ENCODE measurements around the gene SFTPB.
"Not testable (repeated sequence)": the region's sequence is repeated elsewhere in the genome, so short reads cannot be mapped to it uniquely, and the experiment has no call there.

Gene SFTPB

DNA sequence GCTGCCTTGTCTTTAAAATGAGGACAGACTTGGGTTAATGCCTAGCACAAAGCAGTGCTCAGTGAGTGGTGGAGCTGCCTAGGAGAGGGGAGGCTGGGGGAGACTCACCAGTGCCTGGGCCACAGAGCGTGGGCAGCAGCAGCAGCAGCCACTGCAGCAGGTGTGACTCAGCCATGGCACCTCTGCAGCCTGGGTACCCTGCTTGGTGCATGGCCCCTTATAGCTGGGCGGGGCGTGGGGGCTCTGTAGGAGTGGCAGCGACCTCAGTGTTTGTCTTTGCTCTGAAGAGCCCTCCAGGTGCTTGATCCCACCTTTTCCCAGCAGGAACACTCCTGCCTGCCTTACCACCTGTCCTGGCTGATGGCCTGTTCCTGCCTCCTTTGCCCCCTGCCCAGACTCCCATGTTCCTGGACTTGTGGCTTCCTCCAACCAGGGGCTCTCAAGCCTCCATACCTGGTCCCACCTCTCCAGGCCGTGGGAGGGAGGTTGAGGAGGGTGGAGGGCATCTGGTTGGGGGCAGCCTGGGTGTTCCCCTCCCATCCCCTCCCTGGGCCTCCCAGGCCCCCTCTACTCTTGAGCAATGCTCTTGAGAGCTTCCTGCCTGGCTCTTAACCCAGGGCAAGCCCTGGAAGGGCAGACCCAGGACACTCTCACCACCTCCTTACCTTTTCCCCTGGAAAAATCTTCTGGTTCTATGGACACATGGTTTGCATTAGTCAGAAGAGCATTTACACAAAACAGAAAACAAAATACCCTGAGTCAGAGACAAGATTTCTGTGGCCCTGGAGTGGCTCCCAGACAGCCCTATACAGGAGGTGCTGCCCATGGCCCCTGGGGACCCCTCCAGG, at the start of gene SFTPB:
Gene SFTPB, minus strand, starts transcription at position 191 of the 848 bp plus-strand sequence. Its CDS starts 16 bp downstream, at position 175.
- no peak for DNase-seq

DNA sequence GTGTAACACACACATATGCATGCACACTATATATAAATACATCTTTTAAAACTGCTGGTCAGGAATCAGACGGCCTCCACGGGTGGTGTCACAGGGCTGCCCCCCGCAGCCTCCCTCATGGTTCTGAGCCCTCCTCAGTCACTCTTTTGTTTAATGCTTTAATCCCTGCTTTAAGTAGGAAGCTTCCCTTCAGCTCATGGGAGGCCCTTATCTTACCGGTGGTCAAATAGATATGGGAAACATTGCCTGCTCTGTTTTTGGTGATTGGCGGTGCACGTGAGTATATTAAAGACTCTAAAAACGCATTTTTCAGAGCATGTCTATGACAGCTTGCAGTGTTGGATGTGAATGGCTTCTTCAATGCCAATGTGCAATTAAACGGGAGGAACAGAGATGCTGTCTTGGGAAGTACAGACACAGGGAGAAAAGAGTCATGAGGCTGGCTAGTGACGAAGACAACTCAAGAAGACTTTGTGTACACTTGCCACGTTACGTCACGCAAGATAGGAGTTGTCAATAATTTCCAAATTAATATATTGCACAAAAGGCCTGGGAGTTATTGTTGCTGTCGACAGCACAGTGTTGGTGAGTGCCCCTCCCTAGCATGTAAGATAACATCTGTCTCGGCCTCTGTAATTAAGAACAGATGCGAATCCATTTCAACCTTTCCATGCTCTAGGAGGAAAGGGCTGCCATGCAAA, 49.5 kb upstream of the SFTPB start:
- peak; percentile 91 for DNase-seq

DNA sequence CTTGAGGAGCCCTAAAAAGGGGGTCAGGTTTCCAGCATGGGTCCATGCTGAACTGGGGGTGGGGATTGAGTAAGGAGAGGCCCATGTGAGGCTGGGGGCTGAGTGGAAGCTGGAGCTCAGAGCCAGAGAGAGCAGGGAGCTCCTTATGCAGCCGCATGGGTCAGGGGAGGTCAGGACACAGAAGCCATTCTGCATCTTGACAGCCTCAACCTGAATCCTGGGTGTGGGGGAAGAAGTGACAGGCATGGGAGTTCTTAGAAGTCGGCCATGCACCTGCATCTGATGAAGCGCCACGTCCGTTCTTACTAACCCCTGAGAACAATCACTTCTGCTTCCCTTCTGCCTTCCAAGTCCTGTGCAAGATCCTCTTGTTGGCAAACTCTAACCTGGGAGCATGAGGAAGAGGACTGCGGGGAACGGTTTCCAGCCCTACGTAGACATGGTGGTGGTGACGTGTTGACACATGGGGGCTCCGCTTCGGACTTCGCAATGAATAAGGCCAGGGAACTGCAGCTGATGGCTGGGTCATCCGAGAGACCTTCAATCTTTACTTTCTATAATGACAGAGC, 48.4 kb upstream of the SFTPB start:
- peak; percentile 30 for DNase-seq

DNA sequence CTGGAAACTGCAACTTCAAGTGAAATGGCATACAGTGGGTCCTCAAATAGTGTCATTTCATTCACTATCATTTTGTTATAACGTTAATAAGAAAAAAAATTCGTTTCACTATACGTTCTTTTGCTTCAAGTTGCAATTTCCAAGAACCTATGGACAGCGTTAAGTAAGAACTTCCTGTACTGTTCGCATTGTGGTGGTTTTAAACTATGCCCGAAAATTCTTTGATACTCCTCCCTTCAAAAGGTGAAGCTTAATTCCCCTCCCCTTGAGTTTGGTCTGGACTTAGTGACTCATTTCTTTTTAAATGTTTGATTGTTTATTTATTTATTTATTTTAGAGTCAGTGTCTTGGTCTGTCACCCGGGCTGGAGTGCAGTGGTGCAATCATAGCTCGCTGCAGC, 46.8 kb upstream of the SFTPB start:
- peak; percentile 61 for DNase-seq

DNA sequence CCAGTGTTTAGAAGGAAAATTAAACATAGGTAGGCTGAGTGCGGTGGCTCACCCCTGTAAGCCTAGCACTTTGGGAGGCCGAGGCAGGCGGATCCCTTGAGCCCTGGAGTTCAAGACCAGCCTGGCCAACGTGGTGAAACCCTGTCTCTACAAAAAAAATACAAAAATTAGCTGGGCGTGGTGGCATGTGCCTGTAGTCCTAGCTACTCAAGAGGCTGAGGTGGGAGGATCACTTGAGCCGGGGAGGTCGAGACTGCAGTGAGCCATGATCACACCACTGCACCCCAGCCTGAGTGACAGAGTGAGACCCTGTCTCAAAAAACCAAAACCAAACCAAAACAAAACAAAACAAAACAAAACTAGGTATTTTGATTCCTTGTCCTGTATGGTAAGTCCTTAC, 46.4 kb upstream of the SFTPB start:
- not testable (repeated sequence) for DNase-seq

DNA sequence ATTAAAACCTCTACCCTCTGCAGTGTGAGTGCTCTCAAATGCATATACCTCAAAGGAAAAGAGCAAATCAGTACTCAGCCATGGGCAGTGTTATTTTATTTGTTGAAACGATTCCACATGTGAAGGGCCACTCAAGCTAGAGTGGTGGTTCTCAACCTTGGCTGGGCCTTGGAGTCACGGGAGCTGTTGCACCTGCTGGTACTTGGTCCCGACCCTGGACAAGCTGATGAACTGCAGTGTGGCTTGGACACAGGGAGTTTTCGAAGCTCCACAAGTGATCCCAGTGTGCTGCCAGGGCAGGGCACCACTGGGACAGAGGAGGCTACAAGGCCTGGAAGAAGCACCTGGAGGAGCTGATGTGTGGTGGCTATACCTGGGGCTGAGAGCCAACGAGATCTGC, 45.8 kb upstream of the SFTPB start:
- no peak for DNase-seq

DNA sequence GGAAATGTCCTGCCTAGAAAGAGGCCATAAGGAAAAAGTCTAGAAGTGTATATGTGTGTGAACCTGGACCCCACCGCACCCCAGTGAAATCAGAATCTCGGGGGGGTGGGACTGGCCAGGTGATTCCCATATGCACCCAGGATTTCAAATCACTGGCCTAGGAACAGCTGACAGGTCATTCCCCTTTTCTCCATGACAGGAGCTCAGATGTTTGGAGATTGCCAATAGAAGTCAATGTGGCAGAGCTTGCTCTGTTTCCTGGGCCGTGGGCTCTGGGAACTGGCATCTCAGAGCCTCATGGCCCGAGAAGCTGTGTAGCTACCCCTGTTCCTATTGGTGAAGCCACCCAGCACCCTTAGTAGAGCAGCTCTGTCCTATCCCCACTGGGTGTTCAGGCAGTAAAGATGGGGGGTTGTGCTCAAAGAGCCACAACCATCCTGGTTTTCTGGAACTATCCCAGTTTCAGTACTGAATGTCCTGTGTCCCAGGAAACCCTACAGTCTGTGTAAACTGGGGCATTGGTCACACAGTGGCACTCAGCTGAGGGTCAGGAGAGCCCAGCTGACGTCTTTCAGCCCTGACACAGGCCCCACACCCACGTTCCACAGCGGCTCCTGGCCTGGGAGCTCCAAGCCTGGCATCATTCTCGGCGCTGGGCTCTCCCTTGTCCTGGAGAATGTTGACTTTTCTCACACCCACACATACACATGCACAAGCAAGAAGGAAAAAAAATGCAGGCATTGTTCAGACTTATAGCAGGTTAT, 45.0 kb upstream of the SFTPB start:
- peak; percentile 35 for DNase-seq

DNA sequence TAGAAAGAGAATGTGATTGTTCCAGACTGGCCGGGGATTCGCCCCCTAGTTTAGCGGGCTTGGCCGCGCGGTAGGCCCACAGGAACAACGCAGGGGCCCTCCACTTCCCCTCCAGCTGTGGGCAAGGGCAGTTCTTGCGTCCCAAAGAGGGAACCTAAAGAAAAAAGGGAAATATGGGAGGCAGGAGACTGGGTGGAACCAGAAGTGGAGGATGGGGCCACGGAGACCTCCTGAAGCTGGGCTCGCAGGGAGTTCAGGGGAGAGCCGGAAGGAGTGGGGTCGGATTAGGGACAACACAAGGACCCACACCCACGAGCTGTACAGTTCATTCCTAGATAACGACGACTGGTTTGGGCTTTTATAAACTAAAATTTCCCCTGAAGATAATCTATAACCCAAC, 44.3 kb upstream of the SFTPB start:
- DNase-seq: peak; percentile 90

DNA sequence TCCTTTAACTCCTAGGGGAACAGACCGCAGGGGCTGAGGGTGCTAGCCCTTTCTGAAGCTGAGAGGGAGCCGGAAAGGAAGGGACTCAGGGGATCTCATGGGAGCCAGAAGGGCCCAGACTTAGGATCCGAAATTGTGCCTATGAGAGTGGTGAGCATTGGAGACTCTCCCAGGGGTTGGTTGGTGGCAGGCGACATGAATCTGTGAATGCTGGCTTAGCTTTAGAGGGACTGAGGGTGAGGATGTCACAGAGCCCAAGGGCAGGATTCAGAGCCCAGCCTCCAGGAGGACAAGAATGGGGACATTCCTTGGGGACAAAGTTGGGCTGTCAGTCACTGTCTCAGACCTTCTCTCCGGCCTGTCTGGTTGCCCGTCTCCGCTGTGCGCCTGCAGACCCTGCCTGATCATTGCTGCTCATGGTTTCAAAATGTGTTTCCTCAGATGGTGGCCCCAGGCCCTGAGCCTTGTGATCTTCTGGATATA, 43.6 kb upstream of the SFTPB start:
- peak; percentile 17 for DNase-seq

DNA sequence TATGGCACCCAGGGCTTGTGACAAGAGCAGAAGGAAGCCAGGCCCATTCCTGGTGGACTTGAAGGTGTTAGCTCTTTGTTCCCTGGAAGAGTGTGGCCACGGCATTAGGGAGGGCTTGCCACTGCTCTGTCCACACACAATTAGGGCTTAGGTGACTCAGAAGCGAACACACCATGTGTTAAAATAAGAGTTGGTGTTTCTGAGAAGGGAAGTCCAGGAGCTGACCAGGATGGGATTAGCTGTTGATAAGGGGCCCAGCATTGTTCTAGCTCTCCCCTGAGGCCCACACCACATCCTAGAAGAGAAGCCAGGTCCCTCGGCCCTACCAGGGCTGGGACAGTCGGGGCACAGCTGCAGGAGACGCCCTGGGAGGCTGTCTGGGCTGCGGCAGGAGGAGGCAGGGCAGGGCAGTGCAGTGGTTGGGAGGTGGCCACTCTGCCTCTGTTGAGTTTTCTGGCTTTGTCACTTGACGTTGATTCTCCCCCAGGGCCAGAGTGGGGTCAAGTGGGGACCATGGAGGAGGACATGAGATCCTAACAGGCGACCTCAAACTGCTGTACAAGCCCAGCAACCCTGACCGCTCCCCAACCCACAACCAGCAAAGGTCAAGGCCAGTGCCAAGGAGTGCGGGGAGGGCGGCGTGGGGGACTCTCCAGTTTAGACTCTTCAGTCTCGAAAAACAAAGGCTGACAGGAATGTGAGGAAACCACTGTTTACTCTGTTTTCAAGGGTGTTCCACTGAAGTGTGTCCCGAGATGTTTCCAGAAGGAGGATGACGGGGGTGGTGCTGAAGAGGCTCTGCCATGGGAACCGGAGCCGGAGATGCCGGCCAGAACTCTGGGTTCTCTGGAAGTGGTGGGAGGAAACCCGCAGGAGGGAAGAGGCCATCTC, 42.9 kb upstream of the SFTPB start:
- peak; percentile 49 for DNase-seq

DNA sequence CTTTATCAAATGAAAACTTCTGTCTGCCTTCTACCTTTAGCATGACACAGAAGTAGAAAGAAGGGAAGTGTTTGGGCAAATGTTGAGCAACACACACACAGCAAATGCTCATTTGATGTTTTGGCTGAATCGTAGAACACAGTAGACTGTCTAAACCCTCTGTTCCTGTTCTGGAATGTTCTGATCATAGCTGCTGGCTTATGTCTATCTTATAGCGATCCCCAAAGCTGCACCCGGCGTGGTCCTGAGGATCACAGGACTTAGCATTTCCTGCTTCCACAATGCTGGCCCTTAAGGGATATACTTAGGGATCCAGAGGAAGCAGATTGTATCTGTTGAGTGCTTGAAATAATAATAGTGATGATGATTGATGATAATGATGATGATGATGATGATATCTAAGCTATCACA, 41.4 kb upstream of the SFTPB start:
- peak; percentile 76 for DNase-seq

DNA sequence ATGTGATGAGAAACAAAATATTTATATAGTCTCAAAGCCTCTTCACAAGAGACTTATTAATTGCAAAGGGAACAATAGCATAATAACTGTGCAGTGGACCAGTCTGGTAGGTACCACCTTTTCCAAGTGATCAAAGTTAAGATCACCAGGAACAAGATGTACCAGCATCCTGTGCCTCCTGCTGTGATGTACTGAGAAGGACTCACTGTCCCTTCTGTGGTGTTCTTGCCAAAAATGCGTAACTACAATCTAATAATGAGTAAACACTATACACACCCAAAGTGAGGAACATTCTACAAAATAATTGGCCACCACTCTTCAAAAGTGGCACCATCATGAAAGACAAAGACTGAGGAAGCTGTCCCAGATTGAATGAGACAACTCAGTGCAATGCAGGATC, 40.6 kb upstream of the SFTPB start:
- no peak for DNase-seq

DNA sequence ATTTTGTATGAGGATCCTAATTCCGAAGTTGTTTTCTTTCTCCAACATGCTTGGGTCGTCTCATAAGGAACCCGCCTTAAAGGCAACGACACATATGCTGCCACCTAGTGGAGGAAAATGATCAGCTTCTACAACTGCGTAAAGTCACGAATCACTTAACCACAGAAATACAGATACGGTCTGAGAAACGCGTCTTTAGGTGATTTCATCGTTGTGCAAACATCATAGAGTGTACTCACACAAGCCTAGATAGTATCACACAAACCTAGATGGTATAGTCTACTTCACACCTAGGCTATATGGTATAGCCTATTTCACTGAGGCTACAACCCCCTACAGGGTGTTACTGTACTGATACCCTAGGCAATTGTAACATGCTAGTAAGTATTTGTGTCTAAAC, 39.3 kb upstream of the SFTPB start:
- peak; percentile 98 for DNase-seq

DNA sequence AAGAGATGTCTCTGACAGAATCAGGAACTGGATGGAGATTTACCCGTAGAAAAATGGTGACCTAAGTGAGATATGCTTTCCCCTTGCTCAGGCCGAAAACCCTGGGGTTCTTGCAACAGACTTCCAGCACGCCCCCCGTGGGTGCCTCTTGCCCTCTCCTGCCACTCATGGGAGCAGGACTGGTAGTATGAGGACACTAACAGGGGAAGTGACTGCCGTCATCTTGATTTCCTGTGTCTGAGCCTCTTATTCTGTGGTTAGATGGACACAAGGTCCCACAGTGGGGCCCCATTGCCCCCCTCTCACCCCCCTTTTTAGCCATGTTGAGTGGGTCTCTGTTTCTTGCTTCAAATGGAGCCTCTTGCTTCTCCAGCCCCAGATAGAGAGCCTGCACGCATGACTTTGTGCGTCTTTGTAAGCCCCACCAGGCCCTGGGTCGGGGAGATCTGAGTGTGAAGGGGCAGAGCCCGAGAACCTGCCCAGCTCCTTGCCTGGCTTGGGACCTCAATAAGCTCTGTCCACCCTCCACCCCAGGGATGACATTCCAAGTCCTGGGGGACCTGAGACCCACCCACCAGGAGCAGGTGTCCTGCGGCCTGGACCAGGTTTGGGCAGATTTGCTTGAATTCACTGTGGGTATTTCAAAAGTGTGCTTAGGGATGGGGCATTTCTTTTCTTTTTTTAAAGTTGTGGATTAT, 38.7 kb upstream of the SFTPB start:
- peak; percentile 74 for DNase-seq

DNA sequence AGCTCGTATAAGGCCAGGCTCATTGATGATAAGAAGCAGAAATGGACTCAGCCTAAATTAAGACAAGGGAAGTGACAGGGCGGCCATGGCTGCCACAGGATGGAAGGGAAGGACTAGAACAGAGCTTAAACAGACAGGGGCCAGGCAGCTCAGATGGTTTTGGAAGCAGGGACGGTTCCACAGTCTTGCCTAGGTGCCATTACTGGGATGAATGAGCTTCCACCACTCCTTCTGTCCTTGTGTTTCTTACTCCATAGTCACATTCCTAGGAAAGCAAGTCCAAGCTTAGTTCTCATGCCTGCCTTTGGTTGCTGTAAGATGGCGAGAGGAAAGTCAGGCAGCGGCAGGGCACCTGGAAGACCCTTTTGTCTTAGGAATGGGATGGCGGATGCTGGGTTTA, 38.1 kb upstream of the SFTPB start:
- DNase-seq: no peak

DNA sequence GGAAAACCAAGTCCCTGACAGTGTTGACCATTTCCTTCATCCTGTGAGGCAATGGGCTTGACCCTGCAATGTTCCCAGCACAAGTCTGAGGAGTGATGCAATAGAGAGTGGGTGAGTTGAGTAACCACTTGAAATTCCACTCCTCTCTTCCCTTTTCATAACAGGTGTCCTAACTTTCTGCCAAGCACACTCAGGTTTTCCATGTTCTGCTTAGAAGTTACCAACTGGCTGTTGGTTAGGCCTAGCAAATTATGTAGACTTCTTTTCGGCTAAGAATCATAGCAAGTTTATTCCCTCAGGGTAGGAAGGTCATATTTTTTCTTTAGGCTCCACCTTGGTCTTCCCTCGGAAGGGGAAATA, 37.7 kb upstream of the SFTPB start:
- peak; percentile 30 for DNase-seq

DNA sequence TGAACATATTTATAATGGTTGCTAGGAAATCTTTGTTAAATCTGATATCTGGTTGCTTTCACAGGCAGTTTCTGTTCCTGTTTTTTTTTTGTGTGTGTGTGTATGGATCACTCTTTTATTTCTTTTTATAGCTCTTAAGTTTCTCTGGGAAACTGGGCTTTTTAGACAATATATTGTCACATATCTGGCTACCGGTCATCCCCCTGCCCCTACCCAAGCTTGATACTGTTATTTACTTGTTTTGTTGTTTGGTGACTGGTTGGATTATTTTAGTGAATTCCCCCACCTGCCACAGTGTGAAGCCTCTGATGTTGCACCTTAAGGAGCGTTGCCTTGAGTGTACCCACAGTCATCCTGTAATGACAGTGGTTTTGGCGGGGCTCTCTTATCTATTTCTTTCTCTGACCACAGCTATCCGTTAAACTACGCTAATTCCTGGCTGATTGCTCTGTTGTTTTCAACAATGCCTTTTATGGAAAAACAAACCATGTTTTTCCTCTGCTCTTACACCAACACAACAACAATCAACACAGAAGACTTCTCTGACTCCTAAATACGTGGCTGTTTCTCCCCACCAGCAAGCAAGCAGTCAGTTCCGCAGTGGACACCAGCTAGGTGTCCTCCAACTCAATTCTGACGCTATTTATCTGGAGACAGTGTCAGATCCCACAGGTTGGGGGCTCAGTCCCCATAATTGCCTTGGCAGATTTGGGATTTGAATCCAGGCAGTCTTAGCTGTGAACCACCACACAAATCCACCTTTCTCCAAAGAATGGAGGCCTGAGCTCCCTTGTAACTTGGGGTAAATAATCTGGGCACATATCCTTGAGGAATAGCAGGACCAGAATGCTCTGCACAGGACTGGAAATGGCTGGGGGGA, 37.0 kb upstream of the SFTPB start:
- peak; percentile 88 for DNase-seq

DNA sequence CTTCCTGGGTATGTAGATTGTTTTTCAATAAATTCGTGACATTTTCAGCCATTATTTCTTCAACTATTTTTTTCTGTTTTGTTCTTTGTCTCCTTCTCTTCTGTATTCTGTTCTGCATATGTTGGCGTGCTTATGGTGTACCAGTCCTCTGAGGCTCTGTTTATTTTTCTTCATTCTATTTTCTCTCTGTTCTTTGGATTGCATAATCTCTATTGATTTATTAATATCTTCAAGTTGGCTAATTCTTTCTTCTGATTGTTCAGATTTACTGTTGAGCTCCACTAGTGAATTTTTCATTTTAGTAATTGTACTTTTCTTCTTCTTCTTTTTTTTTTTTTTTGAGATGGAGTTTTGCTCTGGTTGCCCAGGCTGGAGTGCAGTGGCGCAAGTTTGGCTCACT, 36.0 kb upstream of the SFTPB start:
- no peak for DNase-seq

DNA sequence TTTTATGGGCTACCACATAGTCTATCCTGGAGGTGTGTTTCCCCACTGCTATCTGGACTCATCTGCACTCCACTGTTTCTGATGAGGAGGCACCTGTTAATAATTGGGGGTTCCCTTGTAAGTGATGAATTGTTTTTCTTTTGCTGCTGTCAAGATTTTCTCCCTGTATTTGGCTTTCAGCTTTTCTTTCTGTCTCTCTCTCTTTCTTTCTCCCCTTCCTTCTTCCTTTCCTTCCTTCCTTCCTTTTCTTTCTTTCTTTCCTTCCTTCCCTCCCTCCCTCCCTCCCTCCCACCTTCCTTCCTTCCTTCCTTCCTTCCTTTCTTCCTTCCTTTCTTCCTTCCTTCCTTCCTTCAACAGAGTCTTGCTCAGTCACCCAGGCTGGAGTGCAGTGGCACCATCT, 35.3 kb upstream of the SFTPB start:
- no peak for DNase-seq

DNA sequence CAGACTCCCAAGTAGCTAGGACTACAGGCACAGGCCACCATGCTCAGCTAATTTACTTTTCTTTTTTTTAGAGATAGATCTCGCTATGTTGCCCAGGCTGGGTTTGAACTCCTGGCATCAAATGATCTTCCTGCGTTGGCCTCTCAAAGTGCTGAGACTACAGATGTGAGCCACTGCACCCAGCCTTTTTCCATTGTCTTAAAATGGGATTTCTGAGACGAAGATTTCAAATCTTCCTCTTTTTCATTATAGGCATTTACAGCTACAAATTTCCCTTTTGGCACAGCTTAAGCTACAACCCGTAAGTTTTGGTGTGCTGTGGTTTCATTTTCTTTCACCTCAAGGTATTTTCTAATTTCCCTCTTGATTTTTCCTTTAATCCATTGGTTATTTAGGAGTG, 34.8 kb upstream of the SFTPB start:
- DNase-seq: no peak

Data from hematopoietic multipotent progenitor cell treated with erythropoietin and hydrocortisone succinate and interleukin-3 and kit ligand, for 6 days (in vitro differentiated cells).